ENCODE measurements around the gene DIAPH2. TPM values are rescaled to one million over a fixed set of nuclear protein-coding genes. Genes with fewer than 3 reads are reported as not detected.

DIAPH2 gene
- total and polyA plus RNA-seq, 7 donors: 2.6 to 19.2 (median 11.5) TPM

DNA sequence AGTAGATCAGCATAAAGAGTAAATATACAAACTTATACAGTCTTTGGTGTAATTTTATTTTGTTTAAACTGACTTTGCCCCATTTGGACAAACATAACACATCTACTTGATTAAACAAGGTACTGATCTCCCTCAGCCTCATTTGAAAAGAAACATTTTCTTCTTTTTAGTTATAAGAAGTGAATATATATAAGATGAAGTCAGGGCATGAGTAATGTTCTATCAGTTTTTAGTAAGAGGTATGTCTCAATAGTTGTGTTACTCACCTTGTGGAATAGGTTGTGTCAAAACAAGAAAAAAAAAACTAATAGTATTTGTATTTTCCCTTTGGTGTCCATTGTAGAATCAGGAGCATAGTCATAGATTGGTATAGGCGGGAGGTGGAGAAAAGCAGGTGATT lies 526.4 kb downstream of the DIAPH2 start:
- H3K27ac ChIP-seq: no peak overlapping the region
- TF ChIP-seq CTCF (IDR thresholded peaks at IDR 0.05): no peak
- H3K36me3 ChIP-seq (ENCODE audit: insufficient read depth in 1 of 2, low read depth in 1 of 2): no peaks in the 10 kb centered on the region
- 82 to 100% (median 96%) methylated on average over 1 of the region's 1 CpG for WGBS, 3 donors
- H3K4me1 ChIP-seq: no peaks in the 10 kb centered on the region
- no peak for ATAC-seq
- DNase-seq: no peak
- intact Hi-C loops (cut with DNase I): no loop called here
- no peaks in the 10 kb centered on the region for H3K9me3 ChIP-seq
- H3K27me3 ChIP-seq (ENCODE audit: insufficient read depth in 3 of 3, low read length in 2 of 3): no peaks in the 10 kb centered on the region
- no peak overlapping the region for H3K4me3 ChIP-seq

DNA sequence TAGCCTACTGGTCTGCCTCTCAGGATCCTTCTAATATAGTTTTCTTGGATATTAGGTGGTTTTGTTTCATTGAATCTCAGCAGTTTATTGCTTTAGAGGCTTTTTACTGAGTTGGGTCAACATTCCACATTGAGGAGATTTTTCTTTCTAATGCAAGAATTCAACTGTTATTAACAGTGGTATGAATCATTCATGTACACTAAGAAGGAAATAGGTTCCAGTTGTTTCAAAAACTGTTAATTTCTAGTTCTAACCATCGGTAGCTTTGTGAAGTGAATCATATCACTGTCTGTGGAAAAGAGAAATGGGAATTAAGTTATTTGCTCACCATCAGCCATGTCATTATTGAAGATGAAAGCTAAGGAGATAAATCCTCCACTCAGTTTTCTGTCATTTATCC lies 530.5 kb downstream of the DIAPH2 start:
- no peak overlapping the region for H3K4me3 ChIP-seq
- TF ChIP-seq CTCF (IDR thresholded peaks at IDR 0.05): no peak
- no peak overlapping the region for H3K27ac ChIP-seq
- DNase-seq (no peak), ATAC-seq (no peak)
- H3K36me3 ChIP-seq (ENCODE audit: insufficient read depth in 1 of 2, low read depth in 1 of 2): no peaks in the 10 kb centered on the region
- intact Hi-C loops (cut with DNase I): no loop called here
- WGBS, 3 donors: 83 to 87% (median 86%) methylated on average over 1 of the region's 1 CpG
- no peaks in the 10 kb centered on the region for H3K9me3 ChIP-seq
- no peaks in the 10 kb centered on the region for H3K27me3 ChIP-seq (ENCODE audit: insufficient read depth in 3 of 3, low read length in 2 of 3)
- H3K4me1 ChIP-seq: no peaks in the 10 kb centered on the region

GRCh38 chrX:97224148-97224547 lies 539.5 kb downstream of the DIAPH2 start:
- Histone ChIP-seq H3K27ac (no peak overlapping the region), H3K36me3 (ENCODE audit: insufficient read depth in 1 of 2, low read depth in 1 of 2) (no peaks in the 10 kb centered on the region), H3K4me3 (no peak overlapping the region), H3K4me1 (no peaks in the 10 kb centered on the region), H3K9me3 (no peaks in the 10 kb centered on the region), H3K27me3 (ENCODE audit: insufficient read depth in 3 of 3, low read length in 2 of 3) (no peaks in the 10 kb centered on the region)
- intact Hi-C loops (cut with DNase I): no loop called here
- WGBS, 3 donors: 85 to 98% (median 96%) methylated on average over 1 of the region's 1 CpG
- DNase-seq: no peak
- ATAC-seq: no peak
- TF ChIP-seq CTCF (IDR thresholded peaks at IDR 0.05): no peak

DNA sequence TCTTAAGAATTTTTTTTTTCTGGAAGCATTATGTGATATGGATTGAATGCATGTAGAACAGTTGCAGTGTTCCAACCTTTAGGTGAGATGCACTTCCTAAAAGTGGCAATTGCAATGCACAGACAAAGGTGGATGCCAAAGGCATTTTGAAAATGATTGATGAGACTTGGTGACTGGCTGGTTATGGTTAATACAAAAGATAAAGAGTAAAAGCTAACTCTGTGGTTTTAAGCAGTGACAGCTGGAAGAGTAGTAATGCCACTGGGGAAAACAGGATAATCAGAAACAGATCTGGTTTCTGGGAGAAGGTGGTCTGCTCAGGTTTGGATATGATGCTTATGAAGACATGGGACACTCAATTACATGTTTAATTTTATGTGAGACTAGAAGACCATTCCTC lies 544.7 kb downstream of the DIAPH2 start:
- H3K9me3 ChIP-seq: no peaks in the 10 kb centered on the region
- no peak overlapping the region for H3K4me3 ChIP-seq
- H3K27ac ChIP-seq: no peak overlapping the region
- DNase-seq: no peak
- no peak for ATAC-seq
- intact Hi-C loops (cut with DNase I): no loop called here
- no peaks in the 10 kb centered on the region for H3K36me3 ChIP-seq (ENCODE audit: insufficient read depth in 1 of 2, low read depth in 1 of 2)
- H3K27me3 ChIP-seq (ENCODE audit: insufficient read depth in 3 of 3, low read length in 2 of 3): no peaks in the 10 kb centered on the region
- no peak for TF ChIP-seq CTCF (IDR thresholded peaks at IDR 0.05)
- H3K4me1 ChIP-seq: no peaks in the 10 kb centered on the region

DNA sequence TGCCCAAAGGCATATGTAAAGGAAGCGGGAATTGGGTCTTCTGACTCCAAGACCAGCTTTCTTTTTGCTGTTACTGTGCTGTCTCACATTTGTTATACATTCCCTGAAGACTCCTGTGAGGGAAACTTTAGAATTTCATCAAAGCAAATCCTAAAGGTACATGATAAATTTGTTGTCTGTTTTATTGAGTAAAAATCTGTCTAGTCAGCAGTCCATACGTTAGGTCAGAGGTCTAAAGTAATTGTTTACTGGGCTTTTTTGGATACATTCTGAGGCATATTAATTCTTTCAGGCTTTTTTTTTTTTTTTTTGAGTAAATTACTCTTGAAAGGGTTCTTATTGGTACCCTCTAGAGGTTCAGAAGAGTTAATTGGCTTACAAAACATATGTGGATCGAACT lies 546.3 kb downstream of the DIAPH2 start:
- H3K4me3 ChIP-seq: no peak overlapping the region
- no peaks in the 10 kb centered on the region for H3K4me1 ChIP-seq
- TF ChIP-seq CTCF (IDR thresholded peaks at IDR 0.05): no peak
- H3K27ac ChIP-seq: no peak overlapping the region
- no peaks in the 10 kb centered on the region for H3K27me3 ChIP-seq (ENCODE audit: insufficient read depth in 3 of 3, low read length in 2 of 3)
- no peaks in the 10 kb centered on the region for H3K36me3 ChIP-seq (ENCODE audit: insufficient read depth in 1 of 2, low read depth in 1 of 2)
- no peak for ATAC-seq
- intact Hi-C loops (cut with DNase I): no loop called here
- 78 to 89% (median 87%) methylated on average over 3 of the region's 3 CpGs for WGBS, 3 donors
- no peaks in the 10 kb centered on the region for H3K9me3 ChIP-seq
- no peak for DNase-seq

Data from psoas muscle (tissue), 8 donors.